ENCODE measurements around the gene HUNK.

The HUNK gene

DNA sequence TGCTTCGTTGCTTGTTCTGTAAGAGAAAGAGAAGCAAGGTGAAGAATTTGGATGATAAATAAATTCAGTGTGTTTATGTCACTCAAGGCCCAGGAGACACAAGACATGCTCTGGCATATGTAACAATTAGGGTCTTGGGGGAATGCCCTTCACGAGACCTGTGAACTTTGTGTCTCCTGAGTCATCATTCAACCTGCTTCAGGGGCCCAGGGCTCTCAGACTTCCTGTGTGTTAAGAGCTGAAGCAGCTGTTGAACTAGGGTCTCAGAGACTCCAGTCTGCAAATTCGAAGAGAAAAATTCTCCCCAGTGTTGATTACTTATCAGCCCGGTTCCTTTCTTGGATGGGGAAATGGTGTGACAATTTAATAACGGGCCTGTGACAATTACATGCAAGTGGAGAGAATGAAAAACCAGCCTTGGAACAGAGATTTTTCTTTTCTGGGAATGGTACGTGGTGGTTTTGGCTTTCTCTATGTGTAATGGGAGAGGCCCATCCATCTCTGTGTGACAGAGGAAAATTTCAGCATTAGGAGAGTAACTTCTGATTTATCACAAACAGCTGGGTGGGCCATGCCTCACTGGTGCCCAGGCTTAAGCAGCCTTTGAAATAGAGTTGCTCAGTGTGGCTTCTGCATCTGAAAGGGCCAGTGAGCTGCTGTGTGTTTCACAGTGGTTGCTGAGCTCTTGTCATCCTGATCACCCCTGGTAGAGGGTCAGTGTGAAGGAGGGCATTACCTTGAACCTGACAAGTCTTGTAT lies 22.4 kb downstream of the HUNK start:
- in situ Hi-C loops (cut with MboI; ENCODE audit: low sequenced_read_pairs): no loop called here

DNA sequence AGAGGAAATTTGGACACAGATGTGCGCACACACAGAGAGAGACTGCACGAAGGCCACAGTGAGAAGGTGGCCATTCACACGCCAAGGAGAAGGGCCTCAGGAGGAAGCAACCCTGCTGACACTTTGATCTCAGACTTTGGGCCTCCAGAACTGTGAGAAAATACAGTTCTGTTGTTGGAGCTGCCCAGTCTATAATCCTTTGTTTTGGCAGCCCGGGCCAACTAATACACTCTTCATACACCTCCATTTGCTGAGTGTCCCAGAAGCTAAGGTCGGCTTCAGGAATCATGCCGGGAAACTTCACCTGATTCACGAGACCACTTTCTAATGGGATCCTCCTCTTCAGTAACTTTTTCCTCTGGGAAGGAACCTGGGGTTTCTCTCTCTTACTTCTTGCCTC lies 23.2 kb downstream of the HUNK start:
- in situ Hi-C loops (cut with MboI; ENCODE audit: low sequenced_read_pairs): no loop called here

DNA sequence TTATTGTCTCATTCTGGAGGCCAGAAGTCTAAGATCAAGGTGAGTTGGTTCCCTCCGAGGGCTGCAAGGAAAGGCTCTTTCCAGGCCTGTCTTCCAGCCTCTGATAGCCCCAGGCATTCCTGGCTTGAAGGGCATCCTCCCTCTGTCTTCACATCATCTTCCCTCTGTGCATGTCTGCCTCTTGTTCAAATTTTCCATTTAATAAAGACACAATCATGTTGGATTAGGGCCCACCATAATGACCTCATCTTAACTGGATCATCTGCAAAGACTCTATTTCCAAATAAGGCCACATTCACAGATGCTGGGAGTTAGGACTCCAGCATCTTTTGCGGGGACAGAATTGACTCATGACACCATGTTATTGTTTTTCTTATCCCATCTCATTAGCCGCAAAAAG lies 24.5 kb downstream of the HUNK start:
- in situ Hi-C loops (cut with MboI; ENCODE audit: low sequenced_read_pairs): no loop called here

DNA sequence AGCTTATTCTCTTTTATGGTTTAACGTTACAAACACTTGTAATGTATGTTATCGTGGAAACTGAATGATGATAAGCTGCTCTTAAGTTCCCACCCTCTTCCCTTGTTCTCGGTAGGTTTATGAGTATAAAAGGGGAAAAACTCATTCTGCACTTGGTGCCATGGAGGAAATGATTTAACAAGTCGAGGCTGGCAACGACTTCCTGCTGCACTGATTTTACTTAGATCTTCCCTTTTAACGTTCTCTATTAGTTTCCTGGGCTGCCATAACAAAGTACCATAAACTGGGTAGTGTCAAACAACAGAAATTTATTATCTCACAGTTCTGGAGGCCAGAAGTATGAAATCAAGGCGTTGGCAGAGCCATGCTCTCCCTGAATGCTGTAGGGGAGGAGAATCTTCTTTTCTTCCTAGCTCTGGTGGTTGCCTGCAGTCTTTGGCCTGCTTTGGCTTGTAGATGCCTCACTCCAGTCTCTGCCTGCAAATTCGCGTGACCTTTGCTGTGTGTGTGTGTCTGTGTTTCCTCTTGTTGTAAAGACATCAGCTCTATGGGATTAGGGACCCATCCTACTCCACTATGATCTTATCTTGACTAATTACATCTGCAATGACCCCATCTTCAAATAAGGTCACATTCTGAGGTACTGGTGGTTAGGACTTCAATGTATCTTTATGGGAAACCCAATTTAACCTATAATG lies 26.3 kb downstream of the HUNK start:
- in situ Hi-C loops (cut with MboI; ENCODE audit: low sequenced_read_pairs): no loop called here

- in situ Hi-C loops (cut with MboI; ENCODE audit: low sequenced_read_pairs): no loop called here
Measured at GRCh38 chr21:31900121-31900895, 27.5 kb downstream of the HUNK start.

DNA sequence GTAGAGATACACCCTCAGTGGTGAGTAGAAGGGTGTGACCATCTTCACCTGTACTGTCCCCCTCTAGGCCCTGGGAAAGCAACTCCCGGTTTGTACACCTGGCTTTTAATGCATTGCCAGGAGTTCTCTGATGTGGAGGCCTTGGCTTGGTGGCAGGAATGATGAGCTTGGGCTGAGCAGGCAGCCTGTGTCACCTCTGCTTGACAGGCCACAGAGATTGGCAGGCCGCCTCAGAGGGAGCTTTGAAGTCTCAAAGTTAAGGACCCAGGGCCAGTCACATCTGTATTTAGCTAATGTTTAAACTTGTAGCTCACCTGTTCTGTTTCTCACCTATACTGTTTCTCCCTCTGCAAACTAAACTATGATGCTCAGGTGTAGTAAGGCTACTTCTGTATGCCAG lies 28.5 kb downstream of the HUNK start:
- in situ Hi-C loops (cut with MboI; ENCODE audit: low sequenced_read_pairs): no loop called here

DNA sequence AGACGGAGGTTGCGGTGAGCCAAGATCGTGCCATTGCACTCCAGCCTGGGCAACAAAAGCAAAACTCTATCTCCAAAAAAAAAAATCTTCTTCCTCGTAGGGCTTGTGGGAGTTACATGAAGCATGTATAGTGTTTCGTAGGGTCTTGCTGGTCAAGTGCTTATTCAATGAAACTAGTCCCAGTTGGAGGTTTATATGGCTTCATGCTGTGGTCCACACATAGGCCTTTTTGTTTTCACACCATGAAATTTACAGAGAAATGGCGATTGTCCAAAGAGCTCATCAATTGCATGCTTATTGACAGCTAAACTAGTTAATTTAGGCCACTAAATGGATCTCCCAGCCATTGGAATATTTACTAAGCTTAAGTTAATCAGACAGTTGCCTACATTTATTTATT lies 29.6 kb downstream of the HUNK start:
- in situ Hi-C loops (cut with MboI; ENCODE audit: low sequenced_read_pairs): no loop called here

DNA sequence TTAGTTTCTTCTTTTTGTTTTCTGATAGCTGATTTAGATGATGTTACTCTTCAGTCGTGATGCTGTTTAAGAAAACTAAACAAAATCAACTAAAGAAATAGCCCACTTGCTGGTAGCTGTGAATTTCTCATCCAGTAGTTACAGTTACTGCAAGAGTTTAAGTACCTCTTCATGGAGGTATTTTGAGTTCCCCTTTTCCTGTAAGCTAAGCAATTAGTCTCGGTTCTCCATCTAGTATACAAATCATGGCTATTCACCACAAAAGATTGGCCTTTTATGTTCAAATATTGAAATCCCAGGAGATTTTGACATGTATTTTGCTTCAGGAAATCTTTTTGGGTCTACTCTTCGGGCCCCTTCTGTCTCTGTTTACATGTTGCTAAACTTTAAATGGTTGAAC lies 31.1 kb downstream of the HUNK start:
- in situ Hi-C loops (cut with MboI; ENCODE audit: low sequenced_read_pairs): no loop called here

GRCh38 chr21:31905503-31906451 lies 33.0 kb downstream of the HUNK start:
- in situ Hi-C loops (cut with MboI; ENCODE audit: low sequenced_read_pairs): no loop called here

- in situ Hi-C loops (cut with MboI; ENCODE audit: low sequenced_read_pairs): no loop called here
Measured at GRCh38 chr21:31908106-31909031, 35.5 kb downstream of the HUNK start.

- in situ Hi-C loops (cut with MboI; ENCODE audit: low sequenced_read_pairs): no loop called here
Measured at GRCh38 chr21:31909153-31910073, 36.6 kb downstream of the HUNK start.

- in situ Hi-C loops (cut with MboI; ENCODE audit: low sequenced_read_pairs): no loop called here
Measured at GRCh38 chr21:31910074-31910470, 37.3 kb downstream of the HUNK start.

DNA sequence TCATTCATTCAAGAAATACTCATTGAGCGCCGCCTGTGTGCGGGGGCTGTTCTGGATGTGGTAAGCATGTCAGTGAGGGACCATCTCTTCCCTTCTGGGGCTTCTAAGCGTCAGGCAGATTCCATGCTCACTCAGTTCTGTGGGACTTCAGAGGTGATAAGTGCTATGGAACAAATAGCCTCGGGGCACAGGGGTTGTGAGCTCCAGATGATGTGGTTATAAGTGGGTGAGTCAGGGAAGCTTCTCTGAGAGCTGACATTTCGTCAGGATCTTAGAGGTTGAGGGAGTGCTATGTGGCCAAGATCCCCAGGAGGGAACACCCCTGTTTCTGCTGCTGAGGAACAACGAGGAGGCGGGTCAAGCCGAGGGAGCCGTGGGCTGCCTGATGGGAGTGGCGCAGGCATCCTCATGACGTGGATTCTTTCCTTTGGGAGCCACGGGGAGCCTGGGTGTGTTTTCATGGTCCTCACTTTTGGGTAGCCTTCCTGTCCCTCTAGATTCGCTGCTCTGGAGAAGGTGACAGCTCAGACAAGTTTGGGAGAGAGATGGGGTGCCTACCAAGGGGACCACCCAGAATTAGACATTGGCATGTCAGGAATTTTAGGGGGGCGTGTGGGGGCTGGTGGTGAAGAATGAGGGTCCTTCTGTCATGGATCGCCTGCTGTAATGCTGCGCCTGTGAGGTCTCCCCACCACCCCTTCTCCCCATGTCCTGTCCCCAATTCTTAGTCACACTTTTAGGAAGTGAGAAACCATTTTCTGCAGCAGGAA lies 38.5 kb downstream of the HUNK start:
- in situ Hi-C loops (cut with MboI; ENCODE audit: low sequenced_read_pairs): no loop called here

DNA sequence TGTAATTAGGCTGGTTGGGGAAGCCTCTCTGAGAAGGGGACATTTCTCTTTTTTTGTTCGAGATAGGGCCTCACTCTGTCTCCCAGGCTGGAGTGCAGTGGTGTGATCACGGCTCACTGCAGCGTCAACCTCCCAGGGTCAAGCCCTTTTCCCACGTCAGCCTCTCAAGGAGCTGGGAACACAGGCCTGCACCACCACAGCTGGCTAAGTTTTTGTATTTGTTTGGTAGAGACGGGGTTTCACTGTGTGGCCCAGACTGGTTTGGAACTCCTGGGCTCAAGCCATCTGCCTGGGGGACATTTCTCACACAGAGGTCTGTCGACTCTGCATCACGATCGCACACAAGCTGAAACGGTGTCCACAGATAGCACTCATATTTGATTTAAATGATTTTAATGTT lies 39.7 kb downstream of the HUNK start:
- in situ Hi-C loops (cut with MboI; ENCODE audit: low sequenced_read_pairs): no loop called here

DNA sequence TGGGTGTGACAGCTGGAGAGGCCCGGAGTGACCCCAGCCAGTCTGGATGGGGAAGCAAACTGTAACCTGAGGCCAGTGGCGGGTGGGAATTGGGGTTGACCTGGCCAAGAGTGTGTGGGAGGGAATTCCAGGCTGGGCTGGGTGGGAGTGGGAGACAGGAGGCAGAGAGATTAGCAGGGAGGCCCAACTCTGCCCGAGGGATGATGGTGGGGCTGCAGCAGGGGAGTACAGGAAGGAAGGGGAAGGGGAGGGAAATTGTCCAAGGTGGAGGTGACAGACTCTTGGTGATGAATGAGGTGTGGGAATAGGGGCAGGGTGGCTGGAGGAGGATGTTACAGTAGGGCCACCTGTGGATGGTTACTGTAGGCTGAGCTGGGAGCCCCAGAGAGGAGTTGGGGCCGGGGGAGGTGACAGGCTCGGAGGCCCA lies 40.4 kb downstream of the HUNK start:
- in situ Hi-C loops (cut with MboI; ENCODE audit: low sequenced_read_pairs): no loop called here

DNA sequence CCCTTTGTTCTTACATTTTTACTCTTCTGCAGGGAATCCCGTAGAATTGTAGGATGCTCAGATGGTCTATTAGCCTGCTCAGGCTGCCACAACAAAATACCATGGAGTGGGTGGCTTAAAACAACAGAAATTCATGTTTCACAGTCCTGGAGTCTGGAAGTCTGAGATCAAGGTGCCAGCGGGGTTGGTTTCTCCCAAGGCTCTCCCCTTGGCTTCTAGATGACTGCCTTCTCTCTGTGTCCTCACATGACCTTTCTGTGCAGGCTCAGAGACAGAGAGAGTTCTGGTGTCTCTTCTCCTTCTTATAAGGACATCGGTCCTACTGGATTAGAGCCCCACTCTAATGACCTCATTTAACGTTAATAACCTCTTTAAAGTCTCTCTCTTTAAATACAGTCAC lies 41.7 kb downstream of the HUNK start:
- in situ Hi-C loops (cut with MboI; ENCODE audit: low sequenced_read_pairs): no loop called here

DNA sequence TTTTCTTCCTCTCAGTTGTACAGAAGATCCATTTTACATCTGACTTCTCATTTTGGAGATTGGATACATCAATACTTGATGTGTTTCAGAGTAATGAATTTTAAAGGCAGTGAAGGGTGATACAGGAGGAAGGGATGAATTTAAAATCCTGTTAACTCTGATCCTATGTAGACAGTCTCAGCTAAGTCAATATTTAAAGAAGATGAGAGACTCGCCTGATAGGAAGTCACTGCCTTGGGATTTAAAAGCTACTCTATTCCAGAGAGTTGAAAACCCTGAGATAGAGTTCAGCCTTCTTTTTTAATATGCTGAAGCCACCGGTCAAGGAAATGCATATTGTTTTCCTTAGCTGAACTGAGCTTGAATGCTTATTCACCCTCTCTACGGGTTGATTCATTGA lies 42.7 kb downstream of the HUNK start:
- in situ Hi-C loops (cut with MboI; ENCODE audit: low sequenced_read_pairs): no loop called here

- in situ Hi-C loops (cut with MboI; ENCODE audit: low sequenced_read_pairs): no loop called here
Measured at GRCh38 chr21:31917108-31917507, 44.3 kb downstream of the HUNK start.

Data from HL-60/S4 treated with phorbol 12-myristate 13-acetate at 8.2 ng/mL for 4 days and 3 days (cell line).